ENCODE results near the gene PIANP. TPM values are rescaled to one million over a fixed set of nuclear protein-coding genes. Genes with fewer than 3 reads are reported as not detected.
"Not testable (repeated sequence)": the region's sequence is repeated elsewhere in the genome, so short reads cannot be mapped to it uniquely, and the experiment has no call there.

Gene PIANP
- total RNA-seq, 2 donors from 2014 or later: 3.1 TPM; not detected in 1

- Histone ChIP-seq H3K4me1 (replicated peaks) (no peaks in the 10 kb centered on the region), H3K4me3 (no peak overlapping the region), H3K9me3 (no peaks in the 10 kb centered on the region), H3K27me3 (replicated peaks; ENCODE audit: insufficient read depth) (no peaks in the 10 kb centered on the region), H3K36me3 (no peaks in the 10 kb centered on the region), H3K27ac (no peak overlapping the region)
- intact Hi-C loops (cut with DNase I): no loop called here
- 88% methylated on average over 3 of the region's 3 CpGs for WGBS
- TF ChIP-seq POLR2AphosphoS5 (IDR thresholded peaks at IDR 0.05) (no peak), POLR2A (IDR thresholded peaks at IDR 0.05) (no peak)
- TF ChIP-seq, protein P1, sequence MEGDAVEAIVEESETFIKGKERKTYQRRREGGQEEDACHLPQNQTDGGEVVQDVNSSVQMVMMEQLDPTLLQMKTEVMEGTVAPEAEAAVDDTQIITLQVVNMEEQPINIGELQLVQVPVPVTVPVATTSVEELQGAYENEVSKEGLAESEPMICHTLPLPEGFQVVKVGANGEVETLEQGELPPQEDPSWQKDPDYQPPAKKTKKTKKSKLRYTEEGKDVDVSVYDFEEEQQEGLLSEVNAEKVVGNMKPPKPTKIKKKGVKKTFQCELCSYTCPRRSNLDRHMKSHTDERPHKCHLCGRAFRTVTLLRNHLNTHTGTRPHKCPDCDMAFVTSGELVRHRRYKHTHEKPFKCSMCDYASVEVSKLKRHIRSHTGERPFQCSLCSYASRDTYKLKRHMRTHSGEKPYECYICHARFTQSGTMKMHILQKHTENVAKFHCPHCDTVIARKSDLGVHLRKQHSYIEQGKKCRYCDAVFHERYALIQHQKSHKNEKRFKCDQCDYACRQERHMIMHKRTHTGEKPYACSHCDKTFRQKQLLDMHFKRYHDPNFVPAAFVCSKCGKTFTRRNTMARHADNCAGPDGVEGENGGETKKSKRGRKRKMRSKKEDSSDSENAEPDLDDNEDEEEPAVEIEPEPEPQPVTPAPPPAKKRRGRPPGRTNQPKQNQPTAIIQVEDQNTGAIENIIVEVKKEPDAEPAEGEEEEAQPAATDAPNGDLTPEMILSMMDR (IDR thresholded peaks at IDR 0.05): no peak
- DNase-seq (ENCODE audit: low spot score): no peak
Measured at GRCh38 chr12:6742834-6743233, 42.2 kb upstream of the PIANP start.

DNA sequence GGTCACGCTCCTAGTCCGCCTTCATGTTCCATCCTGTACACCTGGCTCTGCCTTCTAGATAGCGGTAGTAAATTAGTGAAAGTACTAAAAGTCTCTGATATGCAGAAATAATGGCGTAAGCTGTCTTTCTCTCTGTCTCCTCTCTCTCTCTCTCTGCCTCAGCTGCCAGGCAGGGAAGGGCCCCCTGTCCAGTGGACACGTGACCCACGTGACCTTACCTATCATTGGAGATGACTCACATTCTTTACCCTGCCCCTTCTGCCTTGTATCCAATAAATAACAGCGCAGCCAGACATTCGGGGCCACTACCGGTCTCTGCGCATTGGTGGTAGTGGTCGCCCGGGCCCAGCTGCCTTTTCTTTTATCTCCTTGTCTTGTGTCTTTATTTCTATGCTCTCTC lies 41.5 kb upstream of the PIANP start:
- intact Hi-C loops (cut with DNase I); H3K9me3 ChIP-seq; DNase-seq (ENCODE audit: low spot score); H3K4me3 ChIP-seq; H3K4me1 ChIP-seq (replicated peaks); H3K36me3 ChIP-seq; H3K27me3 ChIP-seq (replicated peaks; ENCODE audit: insufficient read depth); H3K27ac ChIP-seq: not testable (repeated sequence)
- WGBS: 71% methylated on average over 12 of the region's 12 CpGs

GRCh38 chr12:6736754-6737153 lies 36.1 kb upstream of the PIANP start:
- no peak overlapping the region for H3K4me3 ChIP-seq
- TF ChIP-seq POLR2AphosphoS5 (IDR thresholded peaks at IDR 0.05): no peak
- TF ChIP-seq, protein P1 (IDR thresholded peaks at IDR 0.05): no peak
- no peak for TF ChIP-seq POLR2A (IDR thresholded peaks at IDR 0.05)
- DNase-seq (ENCODE audit: low spot score): no peak
- H3K27ac ChIP-seq: no peak overlapping the region
- intact Hi-C loops (cut with DNase I): loop anchor here (5.0 kb wide), 1 partner anchor 41 kb away; no protein-coding TSS in a partner anchor
- H3K4me1 ChIP-seq (replicated peaks): no peaks in the 10 kb centered on the region
- no peaks in the 10 kb centered on the region for H3K9me3 ChIP-seq
- no peaks in the 10 kb centered on the region for H3K36me3 ChIP-seq
- no peaks in the 10 kb centered on the region for H3K27me3 ChIP-seq (replicated peaks; ENCODE audit: insufficient read depth)
- 95% methylated on average over 5 of the region's 5 CpGs for WGBS

DNA sequence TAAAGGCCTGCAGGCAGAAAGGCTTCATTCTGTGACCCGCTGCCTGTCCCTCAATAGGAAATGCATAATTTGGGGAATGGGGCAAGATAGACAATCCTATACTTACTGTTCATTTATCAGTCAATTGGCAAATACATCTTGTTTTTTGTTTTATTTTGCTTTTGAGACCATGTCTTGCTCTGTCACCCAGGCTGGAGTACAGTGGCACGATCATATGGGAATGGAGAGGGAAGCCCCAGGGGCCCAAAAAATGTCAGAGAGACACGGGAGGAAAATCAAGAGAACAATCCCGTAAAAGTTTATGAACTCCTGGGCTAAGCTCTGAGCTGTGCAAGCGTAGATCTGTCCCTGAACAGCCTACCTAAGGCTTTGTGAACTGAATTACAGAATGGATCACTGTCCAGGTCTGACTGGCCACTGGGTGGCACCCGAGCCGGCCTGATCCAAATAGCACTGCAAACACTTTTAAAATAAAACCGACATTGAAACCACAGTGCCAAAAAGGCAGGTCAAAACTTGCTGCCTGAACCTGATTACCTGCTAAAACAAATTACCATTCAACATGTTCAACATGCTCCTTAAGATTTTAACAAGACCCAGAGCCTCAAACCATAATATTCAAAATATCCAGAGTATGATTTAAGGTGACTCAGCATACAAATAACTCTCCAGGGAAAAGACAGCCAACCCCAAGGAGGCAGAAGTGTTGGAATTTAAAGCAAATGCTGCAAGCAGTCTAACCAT lies 35.0 kb upstream of the PIANP start:
- intact Hi-C loops (cut with DNase I): loop anchor here (5.0 kb wide), 1 partner anchor 42 kb away; no protein-coding TSS in a partner anchor
- H3K27ac ChIP-seq: peak overlapping the region; percentile 20 to 57
- 22% methylated on average over 8 of the region's 8 CpGs for WGBS
- peaks cover 3 to 8% of the 10 kb centered on the region in 2 donors for H3K36me3 ChIP-seq
- H3K27me3 ChIP-seq (replicated peaks; ENCODE audit: insufficient read depth): no peaks in the 10 kb centered on the region
- H3K4me3 ChIP-seq: no peak overlapping the region
- no peaks in the 10 kb centered on the region for H3K9me3 ChIP-seq
- DNase-seq (ENCODE audit: low spot score): peak; percentile 88
- H3K4me1 ChIP-seq (replicated peaks): no peaks in the 10 kb centered on the region
- TF ChIP-seq POLR2AphosphoS5 (IDR thresholded peaks at IDR 0.05) (peak; percentile 88), POLR2A (IDR thresholded peaks at IDR 0.05) (no peak)
- TF ChIP-seq, protein P1 (IDR thresholded peaks at IDR 0.05): peak; percentile 31 to 93 (median 82)

GRCh38 chr12:6734506-6735387 lies 34.1 kb upstream of the PIANP start:
- 75% methylated on average over 10 of the region's 10 CpGs for WGBS
- no peak for DNase-seq (ENCODE audit: low spot score)
- Histone ChIP-seq H3K9me3 (no peaks in the 10 kb centered on the region), H3K4me3 (no peak overlapping the region), H3K4me1 (replicated peaks) (no peaks in the 10 kb centered on the region), H3K36me3 (peaks cover 5 to 8% of the 10 kb centered on the region in 2 donors), H3K27ac (peak overlapping the region; percentile 20 to 57), H3K27me3 (replicated peaks; ENCODE audit: insufficient read depth) (no peaks in the 10 kb centered on the region)
- TF ChIP-seq POLR2AphosphoS5 (IDR thresholded peaks at IDR 0.05): no peak
- TF ChIP-seq POLR2A (IDR thresholded peaks at IDR 0.05): no peak
- TF ChIP-seq, protein P1 (IDR thresholded peaks at IDR 0.05): no peak
- intact Hi-C loops (cut with DNase I): loop anchor here (5.0 kb wide), 1 partner anchor 43 kb away; no protein-coding TSS in a partner anchor
